ENCODE measurements around the gene APOD. TPM values are rescaled to one million over a fixed set of nuclear protein-coding genes. Genes with fewer than 3 reads are reported as not detected.
"Not testable (repeated sequence)": the region's sequence is repeated elsewhere in the genome, so short reads cannot be mapped to it uniquely, and the experiment has no call there.

Gene APOD
- total RNA-seq, 2 experiments from 2014 or later, result not detected

- H3K9me3 Mint-ChIP-seq; intact Hi-C loops (cut with micrococcal nuclease); H3K27me3 Mint-ChIP-seq; CTCF ChIA-PET; H3K36me3 Mint-ChIP-seq (ENCODE audit: low read depth); POLR2A ChIA-PET: not testable (repeated sequence)
- Mint-ChIP-seq H3K4me1 (ENCODE audit: low read depth) (peaks cover 10% of the 10 kb centered on the region), H3K4me3 (peak overlapping the region; percentile 66), H3K27ac (peak overlapping the region; percentile 84)
- peak; percentile 90 for ATAC-seq
- DNase-seq, result peak; percentile 50
Measured at GRCh38 chr3:195624603-195625560, 41.1 kb upstream of the APOD start.

DNA sequence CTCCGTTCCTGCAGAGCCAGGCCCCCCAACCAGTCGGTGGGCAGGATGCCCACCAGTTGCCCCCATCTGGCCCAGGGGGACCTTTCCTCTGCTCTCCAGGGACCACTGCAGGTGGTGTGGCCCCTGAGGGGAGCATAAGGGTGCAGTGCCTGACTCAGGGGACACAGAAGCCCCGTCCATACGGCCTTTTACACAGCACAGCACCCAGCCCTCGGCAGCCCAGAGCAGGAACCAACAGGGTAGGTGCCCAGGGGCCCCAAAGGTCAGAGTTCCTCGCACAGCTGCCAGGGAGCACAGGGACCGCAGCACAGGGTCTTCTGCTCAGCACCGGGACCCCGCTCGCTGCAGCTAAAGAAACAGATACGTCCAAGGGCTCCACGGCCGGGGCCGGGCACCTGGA, 40.4 kb upstream of the APOD start:
- H3K36me3 Mint-ChIP-seq (ENCODE audit: low read depth); H3K27ac Mint-ChIP-seq; CTCF ChIA-PET; POLR2A ChIA-PET; H3K9me3 Mint-ChIP-seq; DNase-seq; H3K4me3 Mint-ChIP-seq; H3K27me3 Mint-ChIP-seq; intact Hi-C loops (cut with micrococcal nuclease): not testable (repeated sequence)
- peaks cover 10% of the 10 kb centered on the region for H3K4me1 Mint-ChIP-seq (ENCODE audit: low read depth)
- ATAC-seq, result peak; percentile 5

GRCh38 chr3:195623217-195623965, 39.7 kb upstream of the APOD start:
- intact Hi-C loops (cut with micrococcal nuclease); H3K27me3 Mint-ChIP-seq; CTCF ChIA-PET; H3K9me3 Mint-ChIP-seq; ATAC-seq; POLR2A ChIA-PET; H3K36me3 Mint-ChIP-seq (ENCODE audit: low read depth); H3K27ac Mint-ChIP-seq; DNase-seq; H3K4me3 Mint-ChIP-seq: not testable (repeated sequence)
- H3K4me1 Mint-ChIP-seq (ENCODE audit: low read depth), result peaks cover 10% of the 10 kb centered on the region

GRCh38 chr3:195622523-195623170, 38.9 kb upstream of the APOD start:
- DNase-seq; CTCF ChIA-PET; POLR2A ChIA-PET; H3K36me3 Mint-ChIP-seq (ENCODE audit: low read depth); H3K27ac Mint-ChIP-seq; H3K9me3 Mint-ChIP-seq; H3K4me3 Mint-ChIP-seq; intact Hi-C loops (cut with micrococcal nuclease); ATAC-seq; H3K27me3 Mint-ChIP-seq: not testable (repeated sequence)
- H3K4me1 Mint-ChIP-seq (ENCODE audit: low read depth), result peaks cover 10% of the 10 kb centered on the region

DNA sequence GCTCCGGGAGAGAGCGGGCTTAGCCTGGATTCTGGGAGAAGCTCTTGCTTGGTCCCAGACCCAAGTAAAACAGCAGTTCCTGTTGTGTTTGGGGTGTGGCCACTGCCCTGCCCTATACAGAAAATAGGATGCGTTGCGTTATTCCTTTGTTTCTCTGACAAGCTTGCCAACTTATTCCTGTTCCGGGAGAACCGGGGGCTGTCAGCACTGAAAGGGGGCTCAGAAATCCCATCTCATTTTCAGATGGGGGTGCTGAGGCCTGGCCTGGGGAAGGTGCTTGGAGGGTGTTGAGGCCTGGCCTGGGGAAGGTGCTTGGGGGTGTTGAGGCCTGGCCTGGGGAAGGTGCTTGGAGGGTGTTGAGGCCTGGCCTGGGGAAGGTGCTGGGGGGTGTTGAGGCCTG, 38.3 kb upstream of the APOD start:
- intact Hi-C loops (cut with micrococcal nuclease); H3K4me1 Mint-ChIP-seq (ENCODE audit: low read depth); H3K27me3 Mint-ChIP-seq; ATAC-seq; DNase-seq; H3K36me3 Mint-ChIP-seq (ENCODE audit: low read depth); H3K9me3 Mint-ChIP-seq; H3K4me3 Mint-ChIP-seq; POLR2A ChIA-PET: not testable (repeated sequence)
- CTCF ChIA-PET, result interaction anchor here (0.7 kb wide), 1 partner anchor 237 kb away, joined by 3 read pairs; no protein-coding TSS in a partner anchor
- peak overlapping the region; percentile 55 for H3K27ac Mint-ChIP-seq

- intact Hi-C loops (cut with micrococcal nuclease); POLR2A ChIA-PET; DNase-seq; H3K9me3 Mint-ChIP-seq; H3K4me1 Mint-ChIP-seq (ENCODE audit: low read depth); H3K27ac Mint-ChIP-seq; CTCF ChIA-PET; H3K4me3 Mint-ChIP-seq; H3K36me3 Mint-ChIP-seq (ENCODE audit: low read depth); ATAC-seq; H3K27me3 Mint-ChIP-seq: not testable (repeated sequence)
Measured at GRCh38 chr3:195621095-195621494, 37.4 kb upstream of the APOD start.

DNA sequence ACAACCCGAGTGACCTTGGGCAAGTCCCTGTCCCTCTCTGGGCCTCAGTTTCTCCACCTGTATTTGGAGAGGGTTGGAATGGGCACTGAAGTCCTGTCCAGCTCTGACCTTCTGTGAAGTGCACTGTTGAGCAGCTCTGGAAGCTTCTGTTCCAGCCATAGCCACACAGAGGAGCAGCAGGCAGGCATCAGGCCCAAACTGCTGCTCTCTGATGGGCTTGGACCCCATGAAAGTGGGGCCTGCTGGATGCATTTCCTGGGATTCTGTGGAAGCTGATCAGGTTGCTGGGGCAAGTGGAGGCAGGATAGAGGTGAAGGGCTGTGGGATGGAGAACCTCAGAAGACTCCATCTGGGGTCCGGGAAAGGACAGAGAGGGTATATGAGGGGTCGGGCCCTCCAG, 36.7 kb upstream of the APOD start:
- H3K4me1 Mint-ChIP-seq (ENCODE audit: low read depth); H3K9me3 Mint-ChIP-seq; intact Hi-C loops (cut with micrococcal nuclease); H3K4me3 Mint-ChIP-seq; POLR2A ChIA-PET; CTCF ChIA-PET; ATAC-seq; H3K27me3 Mint-ChIP-seq; H3K27ac Mint-ChIP-seq; DNase-seq; H3K36me3 Mint-ChIP-seq (ENCODE audit: low read depth): not testable (repeated sequence)

DNA sequence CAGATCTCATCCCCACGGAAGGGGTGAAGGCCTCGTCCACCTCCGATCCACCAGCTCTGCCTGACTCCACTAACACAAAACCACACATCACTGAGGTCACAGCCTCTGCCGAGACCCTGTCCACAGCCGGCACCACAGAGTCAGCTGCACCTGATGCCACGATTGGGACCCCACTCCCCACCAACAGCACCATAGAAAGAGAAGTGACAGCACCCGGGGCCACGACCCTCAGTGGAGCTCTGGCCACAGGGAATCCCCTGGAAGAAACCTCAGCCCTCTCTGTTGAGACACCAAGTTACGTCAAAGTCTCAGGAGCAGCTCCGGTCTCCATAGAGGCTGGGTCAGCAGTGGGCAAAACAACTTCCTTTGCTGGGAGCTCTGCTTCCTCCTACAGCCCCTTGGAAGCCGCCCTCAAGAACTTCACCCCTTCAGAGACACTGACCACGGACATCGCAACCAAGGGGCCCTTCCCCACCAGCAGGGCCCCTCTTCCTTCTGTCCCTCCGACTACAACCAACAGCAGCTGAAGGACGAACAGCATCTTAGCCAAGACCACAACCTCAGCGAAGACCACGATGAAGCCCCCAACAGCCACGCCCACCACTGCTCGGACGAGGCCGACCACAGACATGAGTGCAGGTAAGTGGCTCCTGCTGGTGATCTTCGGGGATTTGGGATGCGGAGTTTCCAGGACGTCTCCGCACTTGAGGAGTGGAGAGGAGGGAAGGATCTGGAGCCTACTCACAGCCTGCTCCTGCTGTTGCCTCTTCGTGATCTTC, 36.0 kb upstream of the APOD start:
- H3K36me3 Mint-ChIP-seq (ENCODE audit: low read depth); H3K27me3 Mint-ChIP-seq; H3K4me3 Mint-ChIP-seq; DNase-seq; H3K9me3 Mint-ChIP-seq; ATAC-seq; H3K4me1 Mint-ChIP-seq (ENCODE audit: low read depth); H3K27ac Mint-ChIP-seq; CTCF ChIA-PET; POLR2A ChIA-PET; intact Hi-C loops (cut with micrococcal nuclease): not testable (repeated sequence)

DNA sequence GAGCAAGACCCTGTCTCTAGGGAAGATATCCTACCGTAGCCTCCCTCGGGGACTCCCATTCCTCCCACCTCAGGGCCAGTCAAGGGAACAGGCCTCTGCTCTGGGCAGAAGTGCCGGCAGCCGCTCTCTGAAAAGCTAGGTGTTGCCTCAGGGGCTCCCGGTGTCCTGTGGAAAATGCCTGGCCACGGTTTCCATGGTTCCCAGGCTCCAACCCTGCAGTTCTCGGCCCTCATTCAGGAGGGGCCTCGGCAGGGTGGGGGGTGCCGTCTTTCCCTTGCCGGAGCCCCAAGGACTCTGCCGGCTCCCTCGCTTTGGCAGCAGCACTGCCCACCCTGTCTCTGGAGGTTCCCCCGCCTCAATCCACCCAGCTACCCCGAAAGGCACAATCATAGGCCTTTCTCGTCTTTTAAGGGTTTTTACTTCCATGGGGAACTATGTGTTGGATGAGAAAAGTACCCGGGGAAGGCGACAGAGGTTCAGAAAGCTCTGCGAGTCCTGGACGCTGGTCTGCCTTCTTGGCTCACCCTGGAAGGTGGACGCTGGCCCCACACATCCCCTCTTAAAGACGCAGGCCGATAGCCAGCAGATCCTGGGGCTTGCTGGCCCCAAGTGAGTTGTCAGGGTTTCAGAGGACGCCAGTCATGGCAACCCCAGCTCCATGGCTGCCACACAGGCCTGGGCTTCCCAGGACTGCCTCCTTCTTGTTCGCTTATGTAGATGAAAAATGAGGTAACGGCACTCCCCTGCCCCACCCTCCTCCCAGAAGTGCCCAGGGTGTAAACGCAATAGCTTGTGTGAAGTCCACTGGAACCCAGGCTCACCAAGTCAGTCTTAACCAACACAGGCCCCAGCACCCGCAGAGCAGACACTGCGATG, 34.3 kb upstream of the APOD start:
- H3K9me3 Mint-ChIP-seq; H3K27ac Mint-ChIP-seq; DNase-seq; ATAC-seq; H3K36me3 Mint-ChIP-seq (ENCODE audit: low read depth); intact Hi-C loops (cut with micrococcal nuclease); CTCF ChIA-PET; H3K4me3 Mint-ChIP-seq; H3K27me3 Mint-ChIP-seq; POLR2A ChIA-PET: not testable (repeated sequence)
- peaks cover 19% of the 10 kb centered on the region for H3K4me1 Mint-ChIP-seq (ENCODE audit: low read depth)

GRCh38 chr3:195617134-195617533, 33.4 kb upstream of the APOD start:
- H3K4me1 Mint-ChIP-seq (ENCODE audit: low read depth), result peaks cover 19% of the 10 kb centered on the region
- H3K36me3 Mint-ChIP-seq (ENCODE audit: low read depth); CTCF ChIA-PET; H3K4me3 Mint-ChIP-seq; POLR2A ChIA-PET; H3K27ac Mint-ChIP-seq; DNase-seq; ATAC-seq; H3K27me3 Mint-ChIP-seq; intact Hi-C loops (cut with micrococcal nuclease); H3K9me3 Mint-ChIP-seq: not testable (repeated sequence)

All from activated CD8-positive, alpha-beta T cell treated with anti-CD3 and anti-CD28 coated beads for 36 hours (primary cell).